ENCODE results near the gene C17orf100.

DNA sequence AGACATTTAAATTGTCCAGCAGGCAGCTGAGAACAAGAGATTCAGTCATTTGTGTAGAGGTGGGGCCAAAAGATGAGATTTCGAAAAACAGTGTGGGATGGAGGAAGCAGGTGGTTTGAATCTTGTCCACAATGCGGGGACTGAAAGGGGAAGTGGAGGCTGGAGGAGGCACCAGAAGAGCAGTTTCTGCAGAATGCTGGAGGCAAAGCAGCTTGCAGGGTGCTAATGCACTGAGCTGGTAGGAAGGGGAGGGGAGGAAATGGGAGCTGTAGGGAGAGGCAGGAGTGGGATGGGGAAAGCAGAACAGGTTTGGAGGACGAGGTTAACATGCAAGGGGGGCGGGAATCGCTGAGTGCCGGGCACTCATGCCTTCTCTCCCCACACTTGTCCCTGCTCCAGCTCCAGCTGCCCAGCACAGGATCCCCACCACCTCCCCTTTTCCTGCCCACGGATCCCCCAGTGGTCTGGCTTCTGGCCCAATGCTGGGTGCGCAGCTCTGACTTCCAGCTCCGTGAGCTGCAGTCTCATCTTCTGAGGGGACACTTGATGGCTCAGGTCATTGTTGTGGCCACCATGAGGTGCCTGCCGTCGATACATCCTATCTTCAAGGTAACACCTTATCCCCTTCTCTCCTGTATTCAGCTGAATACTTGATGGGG lies 9.4 kb downstream of the C17orf100 start:
- no peak for TF ChIP-seq CTCF (IDR thresholded peaks at IDR 0.05)
- no peak for TF ChIP-seq POLR2A (IDR thresholded peaks at IDR 0.05)
- no peak for TF ChIP-seq EP300 (IDR thresholded peaks at IDR 0.05)
- no peak for TF ChIP-seq POLR2AphosphoS5 (IDR thresholded peaks at IDR 0.05)

All from suprapubic skin (tissue), 4 donors.